AG04450 (cell line): ENCODE measurements around the gene OR2T1. TPM values are rescaled to one million over a fixed set of nuclear protein-coding genes. Genes with fewer than 3 reads are reported as not detected.

Source experiments
- polyA plus RNA-seq: library from polyadenylated mRNA; depleted of rRNA; stranded (reverse); fragments of >200 nt; gene quantifications from 2 replicates; pipeline ENCODE4 v1.2.3, GENCODE V29; 2011; rRNA removed

Gene OR2T1
- polyA plus RNA-seq, 1 experiment = not detected

Other genes starting within 250 kb of the OR2T1 start
- not detected in 2 replicates for gene OR2M2, start 228.2 kb upstream of the OR2T1 start, polyA plus RNA-seq
- not detected in 2 replicates for gene OR2M3, start 205.8 kb upstream of the OR2T1 start, polyA plus RNA-seq
- gene OR2M4, start 171.6 kb upstream of the OR2T1 start, polyA plus RNA-seq = not detected in 2 replicates
- gene OR2T33, start 125.1 kb upstream of the OR2T1 start, polyA plus RNA-seq = not detected in 2 replicates
- not detected in 2 replicates for gene OR2T12, start 99.6 kb upstream of the OR2T1 start, polyA plus RNA-seq
- not detected in 2 replicates for gene OR2M7, start 78.5 kb upstream of the OR2T1 start, polyA plus RNA-seq
- not detected in 2 replicates for gene OR14C36, start 54.3 kb upstream of the OR2T1 start, polyA plus RNA-seq
- not detected in 2 replicates for gene OR2T4, start 41.4 kb upstream of the OR2T1 start, polyA plus RNA-seq
- gene OR2T6, start 27.3 kb upstream of the OR2T1 start, polyA plus RNA-seq = not detected in 2 replicates
- gene OR2T2, start 42.6 kb downstream of the OR2T1 start, polyA plus RNA-seq = not detected in 2 replicates
- gene OR2T3, start 70.3 kb downstream of the OR2T1 start, polyA plus RNA-seq = not detected in 2 replicates
- gene OR2T5, start 85.5 kb downstream of the OR2T1 start, polyA plus RNA-seq = not detected in 2 replicates
- gene OR2G6, start 105.0 kb downstream of the OR2T1 start, polyA plus RNA-seq = not detected in 2 replicates
- not detected in 2 replicates for gene OR2T29, start 159.7 kb downstream of the OR2T1 start, polyA plus RNA-seq
- not detected in 2 replicates for gene OR2T34, start 171.7 kb downstream of the OR2T1 start, polyA plus RNA-seq
- gene OR2T10, start 194.7 kb downstream of the OR2T1 start, polyA plus RNA-seq = not detected in 2 replicates
- not detected in 2 replicates for gene OR2T11, start 232.0 kb downstream of the OR2T1 start, polyA plus RNA-seq
- not detected in 2 replicates for gene OR2T35, start 242.2 kb downstream of the OR2T1 start, polyA plus RNA-seq